ENCODE measurements around the gene TRIOBP.

DNA sequence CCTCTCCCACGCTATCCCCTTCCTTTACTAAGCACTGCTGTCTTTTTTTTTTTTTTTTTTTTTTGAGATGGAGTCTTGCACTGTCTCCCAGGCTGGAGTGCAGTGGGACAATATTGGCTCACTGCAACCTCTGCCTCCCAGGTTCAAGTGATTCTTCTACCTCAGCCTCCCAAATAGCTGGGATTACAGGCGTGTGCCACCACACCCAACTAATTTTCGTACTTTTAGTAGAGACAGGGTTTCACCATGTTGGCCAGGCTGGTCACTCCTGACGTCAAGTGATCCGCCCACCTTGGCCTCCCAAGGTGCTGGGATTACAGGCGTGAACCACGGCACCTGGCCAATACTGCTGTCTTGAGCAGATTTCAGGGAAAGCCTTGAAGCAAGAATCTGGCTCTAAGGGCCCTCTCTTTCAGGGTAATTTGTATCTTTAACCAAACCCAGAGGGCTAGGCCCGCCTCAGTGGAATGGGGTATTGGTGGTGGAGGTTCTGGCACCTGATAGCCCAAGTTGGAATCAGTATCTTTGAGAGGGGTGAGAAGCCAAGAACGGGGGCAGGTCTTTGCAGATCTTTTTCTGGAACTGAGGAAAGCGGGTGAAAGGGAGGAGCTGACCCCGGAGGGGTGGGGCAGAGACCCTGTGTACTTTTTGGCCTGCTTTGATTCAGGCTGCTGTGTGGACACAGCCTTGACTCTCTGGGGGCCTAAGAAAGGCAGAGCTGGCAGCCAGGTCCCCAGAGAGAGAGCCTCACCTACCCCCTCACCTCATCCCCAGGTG lies 37.0 kb downstream of the TRIOBP start:
- TF ChIP-seq CTCF (IDR thresholded peaks at IDR 0.05) (no peak), POLR2A (IDR thresholded peaks at IDR 0.05) (no peak)
